ENCODE data around the gene HIC2.

Gene HIC2

DNA sequence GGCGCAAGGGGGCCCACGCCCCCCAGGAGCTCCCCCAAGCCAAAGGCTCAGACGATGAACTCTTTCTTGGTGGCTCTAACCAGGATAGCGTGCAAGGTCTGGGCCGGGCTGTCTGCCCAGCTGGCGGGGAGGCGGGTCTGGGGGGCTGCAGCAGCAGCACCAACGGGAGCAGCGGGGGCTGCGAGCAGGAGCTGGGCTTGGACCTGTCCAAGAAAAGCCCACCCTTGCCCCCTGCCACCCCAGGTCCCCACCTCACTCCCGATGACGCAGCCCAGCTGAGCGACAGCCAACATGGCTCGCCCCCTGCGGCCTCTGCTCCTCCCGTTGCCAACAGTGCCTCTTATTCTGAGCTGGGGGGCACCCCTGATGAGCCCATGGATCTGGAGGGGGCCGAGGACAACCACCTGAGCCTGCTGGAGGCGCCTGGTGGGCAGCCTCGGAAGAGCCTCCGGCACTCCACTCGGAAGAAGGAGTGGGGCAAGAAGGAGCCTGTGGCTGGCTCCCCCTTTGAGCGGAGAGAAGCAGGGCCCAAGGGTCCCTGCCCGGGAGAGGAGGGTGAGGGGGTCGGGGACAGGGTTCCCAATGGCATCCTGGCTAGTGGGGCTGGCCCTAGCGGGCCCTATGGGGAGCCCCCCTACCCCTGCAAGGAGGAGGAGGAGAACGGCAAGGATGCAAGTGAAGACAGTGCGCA, 28.4 kb downstream of the HIC2 start:
- TF ChIP-seq, protein P1, sequence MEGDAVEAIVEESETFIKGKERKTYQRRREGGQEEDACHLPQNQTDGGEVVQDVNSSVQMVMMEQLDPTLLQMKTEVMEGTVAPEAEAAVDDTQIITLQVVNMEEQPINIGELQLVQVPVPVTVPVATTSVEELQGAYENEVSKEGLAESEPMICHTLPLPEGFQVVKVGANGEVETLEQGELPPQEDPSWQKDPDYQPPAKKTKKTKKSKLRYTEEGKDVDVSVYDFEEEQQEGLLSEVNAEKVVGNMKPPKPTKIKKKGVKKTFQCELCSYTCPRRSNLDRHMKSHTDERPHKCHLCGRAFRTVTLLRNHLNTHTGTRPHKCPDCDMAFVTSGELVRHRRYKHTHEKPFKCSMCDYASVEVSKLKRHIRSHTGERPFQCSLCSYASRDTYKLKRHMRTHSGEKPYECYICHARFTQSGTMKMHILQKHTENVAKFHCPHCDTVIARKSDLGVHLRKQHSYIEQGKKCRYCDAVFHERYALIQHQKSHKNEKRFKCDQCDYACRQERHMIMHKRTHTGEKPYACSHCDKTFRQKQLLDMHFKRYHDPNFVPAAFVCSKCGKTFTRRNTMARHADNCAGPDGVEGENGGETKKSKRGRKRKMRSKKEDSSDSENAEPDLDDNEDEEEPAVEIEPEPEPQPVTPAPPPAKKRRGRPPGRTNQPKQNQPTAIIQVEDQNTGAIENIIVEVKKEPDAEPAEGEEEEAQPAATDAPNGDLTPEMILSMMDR (conservative IDR thresholded peaks at IDR 0.05): no peak
- no peak overlapping the region for H3K27ac ChIP-seq

DNA sequence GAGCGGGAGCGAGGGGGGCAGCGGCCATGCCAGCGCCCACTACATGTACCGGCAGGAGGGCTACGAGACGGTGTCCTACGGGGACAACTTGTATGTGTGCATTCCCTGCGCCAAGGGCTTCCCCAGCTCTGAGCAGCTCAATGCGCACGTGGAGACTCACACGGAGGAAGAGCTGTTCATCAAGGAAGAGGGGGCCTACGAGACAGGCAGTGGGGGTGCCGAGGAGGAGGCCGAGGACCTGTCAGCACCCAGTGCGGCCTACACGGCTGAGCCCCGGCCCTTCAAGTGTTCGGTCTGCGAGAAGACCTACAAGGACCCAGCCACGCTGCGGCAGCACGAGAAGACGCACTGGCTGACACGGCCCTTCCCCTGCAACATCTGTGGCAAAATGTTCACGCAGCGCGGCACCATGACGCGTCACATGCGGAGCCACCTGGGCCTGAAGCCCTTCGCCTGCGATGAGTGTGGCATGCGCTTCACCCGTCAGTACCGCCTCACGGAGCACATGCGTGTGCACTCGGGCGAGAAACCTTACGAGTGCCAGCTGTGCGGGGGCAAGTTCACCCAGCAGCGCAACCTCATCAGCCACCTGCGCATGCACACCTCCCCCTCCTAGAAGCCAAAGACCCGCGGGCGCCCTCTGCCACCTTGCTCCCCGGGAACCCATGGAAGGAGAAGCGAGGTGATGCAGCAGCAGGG, 29.1 kb downstream of the HIC2 start:
- TF ChIP-seq, protein P1 (conservative IDR thresholded peaks at IDR 0.05): no peak
- no peak overlapping the region for H3K27ac ChIP-seq

DNA sequence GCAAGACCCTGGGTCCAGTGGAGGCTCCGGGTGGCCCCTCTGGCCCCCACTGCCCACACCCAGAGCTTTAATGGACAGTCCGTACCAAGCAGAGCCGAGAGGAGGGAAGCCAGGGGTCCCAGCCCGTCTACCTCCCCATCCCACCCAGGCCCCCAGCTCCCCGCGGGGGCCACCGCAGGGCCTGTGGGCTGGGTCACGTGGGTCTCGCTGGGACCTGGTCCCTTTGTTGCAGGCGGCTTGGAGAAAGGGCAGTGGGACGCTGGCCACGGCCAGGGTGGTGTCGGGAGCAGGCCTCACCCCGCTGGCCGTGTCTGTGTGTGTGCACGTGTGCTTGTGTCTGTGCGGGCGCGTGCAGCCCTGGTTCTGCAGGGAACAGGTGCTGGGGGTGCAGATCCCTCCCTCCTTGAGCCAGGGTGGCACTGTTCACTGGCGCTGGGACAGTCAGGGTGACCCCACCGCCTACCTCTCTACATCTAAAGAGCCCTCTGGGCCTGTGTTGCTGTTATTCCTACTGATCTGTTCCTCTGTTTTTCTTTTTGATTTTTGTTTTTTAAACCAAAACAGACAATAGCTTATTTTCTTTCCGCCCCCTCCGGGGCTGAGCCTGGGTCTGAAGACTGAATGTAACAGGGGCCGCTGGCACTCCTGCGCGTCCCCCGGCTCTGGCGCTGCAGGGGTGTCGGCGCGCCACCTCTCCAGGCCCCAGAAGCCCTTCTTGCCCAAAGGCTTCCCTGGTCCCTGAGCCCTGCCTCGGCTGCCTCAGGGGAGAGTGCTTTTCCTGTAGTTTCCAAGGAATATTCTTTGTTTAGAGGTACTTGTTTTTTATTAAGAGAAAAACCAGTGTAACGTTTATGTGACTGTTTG, 29.9 kb downstream of the HIC2 start:
- TF ChIP-seq, protein P1 (conservative IDR thresholded peaks at IDR 0.05): no peak
- H3K27ac ChIP-seq: no peak overlapping the region

- H3K27ac ChIP-seq: no peak overlapping the region
- TF ChIP-seq, protein P1 (conservative IDR thresholded peaks at IDR 0.05): 0 out of 2 replicates have a peak, but pooled peaks have one; percentile 9
These were observed 30.7 kb downstream of the HIC2 start for GRCh38 chr22:21447694-21448402.

DNA sequence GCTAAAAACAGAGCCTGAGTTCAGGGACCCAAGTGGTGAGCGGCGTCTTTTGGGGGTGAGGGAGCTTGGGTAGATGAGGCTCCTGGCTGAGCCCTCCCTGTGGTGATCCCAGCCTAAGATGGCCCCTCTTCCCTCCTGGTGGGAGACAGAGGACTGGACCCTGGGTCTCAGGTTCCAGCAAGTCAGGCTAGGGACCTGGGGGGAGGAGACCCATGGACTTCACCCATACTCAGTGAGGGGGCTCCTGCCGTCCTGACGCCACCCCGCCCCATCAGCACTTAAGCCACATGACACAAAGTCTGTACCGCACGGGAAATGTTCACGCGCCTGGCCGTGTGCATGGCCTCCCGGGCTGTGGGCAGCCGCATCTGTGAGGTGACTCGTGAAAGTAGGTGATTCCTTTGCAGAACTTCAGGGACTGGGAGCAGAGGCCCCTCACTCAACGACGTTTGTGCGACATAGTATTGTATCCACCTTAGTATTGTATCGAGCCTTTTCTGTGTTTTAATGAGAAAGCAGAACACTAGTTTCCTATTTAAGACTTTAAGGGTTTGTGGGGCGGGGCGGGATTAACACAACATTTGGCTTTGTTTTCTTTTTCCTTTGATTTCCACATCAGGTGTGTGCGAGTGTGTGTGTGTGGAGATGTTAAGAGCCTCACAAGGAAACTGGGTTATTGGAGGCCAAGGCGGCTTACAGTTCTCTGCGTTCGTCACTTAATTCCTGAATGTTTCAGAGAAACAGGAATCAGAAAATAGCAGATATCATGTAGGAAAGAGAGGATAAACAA, 31.7 kb downstream of the HIC2 start:
- H3K27ac ChIP-seq: peak overlapping the region; percentile 41; the same call in 1 of the 2 replicates
- TF ChIP-seq, protein P1 (conservative IDR thresholded peaks at IDR 0.05): no peak

DNA sequence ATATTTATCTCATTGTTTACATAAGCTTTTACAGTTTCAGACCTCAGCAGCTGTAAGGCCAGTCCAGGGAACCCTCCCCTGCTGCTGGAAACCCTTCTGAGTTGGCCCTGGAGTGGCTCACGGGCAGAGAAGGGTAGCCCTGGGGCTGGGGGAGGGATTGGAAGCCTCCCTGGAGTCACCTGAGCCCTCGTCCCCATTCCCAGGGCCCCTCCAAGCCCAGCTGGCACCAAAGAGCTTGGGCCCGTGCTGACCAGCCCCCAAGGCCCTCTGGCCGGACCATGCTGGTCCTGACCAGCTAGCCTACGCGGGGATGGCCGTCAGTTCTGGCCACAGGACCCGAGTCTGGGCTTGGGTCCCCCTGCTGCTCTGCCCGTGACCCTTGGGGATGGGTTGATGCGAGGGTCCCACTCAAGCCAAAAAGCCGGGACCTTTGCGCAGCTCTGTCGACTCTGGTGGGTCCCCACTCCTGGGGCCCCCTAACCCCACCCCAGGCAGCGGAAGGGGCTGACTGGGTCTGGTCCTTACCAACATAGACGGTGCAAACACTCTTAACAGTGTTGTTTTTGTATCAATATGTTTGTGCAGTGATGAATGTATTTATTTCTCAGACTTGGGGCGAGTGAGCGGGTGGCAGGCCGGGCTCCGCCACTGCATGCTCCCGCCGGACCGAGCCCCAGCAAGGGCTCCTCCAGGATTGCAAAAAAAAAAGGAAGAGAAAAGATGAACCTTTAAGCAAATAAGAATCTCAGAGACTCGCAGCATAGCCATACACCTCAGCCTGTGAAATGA, 32.6 kb downstream of the HIC2 start:
- peak overlapping the region; percentile 41; the same call in 1 of the 2 replicates for H3K27ac ChIP-seq
- TF ChIP-seq, protein P1 (conservative IDR thresholded peaks at IDR 0.05): no peak
